ENCODE results near the gene TBX3.

Gene TBX3

GRCh38 chr12:114670291-114670980 is 13.5 kb downstream of the TBX3 start:
- in situ Hi-C loops (cut with HindIII; ENCODE audit: low sequenced_read_pairs) = no loop called here

DNA sequence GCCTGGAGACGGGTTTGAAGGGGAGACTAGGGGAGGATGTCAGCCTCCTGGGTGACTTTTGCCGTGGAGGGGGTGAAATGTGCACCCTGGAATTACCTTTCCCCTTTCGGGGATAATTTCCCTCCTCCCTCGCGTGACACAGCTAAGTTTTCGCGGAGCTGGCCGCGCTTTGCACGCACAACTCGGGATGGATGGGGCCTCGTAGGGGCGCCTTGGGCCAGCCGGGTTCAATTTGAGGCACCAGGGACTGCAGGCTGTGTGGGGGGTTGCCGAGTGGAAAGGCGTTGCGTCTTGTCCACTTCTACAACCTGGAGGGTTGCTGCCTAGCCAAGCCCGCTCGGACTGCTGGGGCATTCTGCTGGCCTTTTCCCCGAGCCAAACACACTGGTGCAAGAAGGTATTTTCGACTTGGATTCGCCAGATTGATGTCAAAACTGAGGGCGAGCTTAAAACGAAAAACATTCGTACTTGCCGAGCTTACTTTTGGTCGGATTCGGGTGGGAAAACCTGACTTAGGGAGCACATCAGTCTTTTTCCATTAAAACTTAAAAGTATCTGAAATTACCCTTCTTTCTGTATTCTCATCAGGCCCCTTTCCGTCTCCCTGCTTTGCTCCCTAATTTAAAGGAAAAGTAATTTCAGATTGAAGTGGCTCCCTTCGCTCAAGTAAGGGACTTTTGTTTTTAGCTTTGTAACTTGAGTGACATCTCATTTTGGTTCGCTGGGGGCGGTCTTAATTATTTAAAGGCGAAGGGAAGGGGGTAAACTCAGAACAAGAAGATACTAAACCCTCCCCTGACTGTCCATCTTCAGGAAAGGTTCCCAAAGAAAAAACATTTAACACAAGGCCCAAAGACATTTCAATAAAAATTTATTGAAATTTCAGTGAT is 14.3 kb downstream of the TBX3 start:
- in situ Hi-C loops (cut with HindIII; ENCODE audit: low sequenced_read_pairs) = no loop called here

GRCh38 chr12:114668886-114669288 is 15.1 kb downstream of the TBX3 start:
- in situ Hi-C loops (cut with HindIII; ENCODE audit: low sequenced_read_pairs) = no loop called here

DNA sequence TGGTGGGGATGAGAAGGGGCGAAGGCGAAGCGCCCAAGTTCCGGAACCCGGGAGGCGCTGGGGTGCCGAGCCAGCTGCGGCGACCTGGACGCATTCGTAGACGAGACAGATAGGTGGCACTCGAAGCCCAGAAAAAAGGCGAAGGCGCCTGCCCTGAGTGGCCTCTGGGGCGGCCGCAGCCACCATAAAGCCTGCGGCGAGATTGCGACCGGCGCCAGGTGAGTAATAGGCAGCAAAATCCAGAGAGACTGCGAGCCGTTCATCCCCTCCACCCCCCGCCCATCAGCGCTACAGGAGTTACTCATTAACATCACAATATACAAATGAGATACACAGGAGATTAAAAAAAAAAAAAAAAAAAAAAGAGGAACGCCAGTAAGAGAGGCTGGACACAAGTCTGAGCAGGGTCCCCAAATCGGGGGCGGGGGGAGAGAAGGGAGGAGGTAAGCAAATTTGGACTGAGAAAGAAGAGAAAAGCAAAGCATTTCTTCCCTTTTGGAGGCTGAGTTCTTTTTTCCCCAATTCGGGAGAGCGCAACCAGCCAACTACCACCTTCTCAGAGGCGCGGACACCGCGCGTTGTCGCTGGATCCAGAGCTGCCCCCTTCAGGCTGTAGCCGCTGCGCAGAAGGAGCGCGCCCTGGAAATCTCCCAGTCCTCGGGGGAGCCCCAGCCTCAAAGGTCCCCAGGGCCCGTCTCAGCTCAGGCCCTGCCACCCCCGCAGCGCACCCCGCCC is 15.7 kb downstream of the TBX3 start:
- in situ Hi-C loops (cut with HindIII; ENCODE audit: low sequenced_read_pairs) = no loop called here

GRCh38 chr12:114667669-114668150 is 16.3 kb downstream of the TBX3 start:
- in situ Hi-C loops (cut with HindIII; ENCODE audit: low sequenced_read_pairs) = no loop called here

DNA sequence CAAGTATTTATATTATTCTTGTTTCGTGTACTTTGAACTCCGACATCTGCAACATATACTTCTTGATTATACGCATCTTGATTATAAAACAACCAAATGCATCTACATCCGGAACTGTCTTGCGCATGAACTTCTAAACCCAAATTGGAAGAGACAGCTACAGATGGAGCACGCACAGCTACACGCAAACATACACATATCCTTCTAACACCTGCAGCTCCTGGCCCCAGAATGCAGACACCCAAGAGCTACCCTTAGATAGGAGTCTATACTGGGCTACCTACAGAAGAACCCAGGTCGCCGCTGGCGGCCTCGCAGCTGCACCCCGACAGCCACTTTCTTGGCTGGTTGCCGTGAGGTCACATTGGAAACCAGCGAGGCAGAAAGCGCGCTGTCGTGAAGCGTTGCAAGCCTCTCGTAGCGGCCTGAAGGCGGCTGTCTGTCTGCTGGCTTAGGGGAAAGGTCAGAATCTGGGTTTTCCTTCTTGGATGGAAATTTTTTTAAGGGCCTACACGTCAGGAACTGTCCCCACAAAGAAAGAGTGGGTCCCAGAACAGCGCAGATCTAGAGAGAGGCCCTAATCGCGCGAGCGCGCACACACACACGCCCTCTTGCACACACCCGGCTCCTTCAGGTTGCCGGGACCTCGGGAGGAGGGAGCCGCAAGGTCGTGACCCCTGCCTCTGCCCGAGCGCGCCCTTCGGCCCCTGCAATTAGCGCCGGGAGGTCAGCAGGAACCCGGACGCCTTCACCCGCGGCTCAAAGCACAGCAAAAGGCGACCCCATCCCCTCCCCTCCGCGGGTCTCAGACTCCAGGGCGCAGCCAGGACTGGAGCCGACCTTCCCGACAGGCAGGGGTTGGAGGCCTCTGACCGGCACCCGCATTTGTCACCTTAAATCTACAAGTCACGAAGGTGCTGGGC is 17.0 kb downstream of the TBX3 start:
- in situ Hi-C loops (cut with HindIII; ENCODE audit: low sequenced_read_pairs) = no loop called here

DNA sequence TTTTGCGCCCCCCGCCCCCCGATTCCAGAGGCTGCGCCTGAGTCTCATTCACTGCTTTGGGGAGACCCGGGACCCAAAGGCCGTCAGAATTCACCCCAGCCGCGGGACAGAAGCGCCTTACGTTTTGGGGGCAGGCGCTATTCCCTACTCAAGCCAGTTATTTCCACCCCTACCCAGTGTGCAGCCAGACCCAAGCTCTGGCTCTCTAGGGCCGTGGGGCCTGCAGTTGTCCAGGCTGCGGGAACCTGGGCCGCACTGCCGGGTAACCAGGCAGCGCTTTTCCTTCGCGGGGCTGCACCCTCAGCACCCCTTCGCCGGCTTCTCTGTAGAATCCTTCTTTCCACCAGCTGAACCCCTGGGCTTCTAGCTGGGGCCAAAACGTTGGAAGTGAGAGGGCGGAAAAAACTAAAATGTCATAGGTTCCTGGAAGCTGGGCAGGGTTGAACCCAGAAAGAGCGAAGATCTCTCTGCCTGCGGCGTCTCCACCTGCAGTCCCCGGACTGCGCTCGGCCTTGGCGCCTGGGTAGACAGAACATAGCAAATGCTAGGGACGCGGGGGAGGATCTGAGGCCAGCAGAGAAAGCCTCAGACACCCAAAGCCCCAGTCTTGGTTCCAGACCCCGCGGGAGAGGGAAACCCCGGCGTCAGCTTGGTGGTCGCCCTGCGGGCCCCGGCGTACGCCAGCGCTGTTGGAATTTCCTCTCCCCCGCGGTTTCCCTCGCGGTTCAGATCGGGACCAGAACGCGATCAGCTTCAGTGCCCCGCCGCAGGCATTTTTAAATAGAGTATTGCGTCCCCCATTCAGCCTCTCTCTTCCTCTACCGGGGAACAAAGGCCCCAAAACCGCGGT is 18.3 kb downstream of the TBX3 start:
- in situ Hi-C loops (cut with HindIII; ENCODE audit: low sequenced_read_pairs) = no loop called here

- in situ Hi-C loops (cut with HindIII; ENCODE audit: low sequenced_read_pairs) = no loop called here
These were observed 19.2 kb downstream of the TBX3 start for GRCh38 chr12:114664651-114665320.

DNA sequence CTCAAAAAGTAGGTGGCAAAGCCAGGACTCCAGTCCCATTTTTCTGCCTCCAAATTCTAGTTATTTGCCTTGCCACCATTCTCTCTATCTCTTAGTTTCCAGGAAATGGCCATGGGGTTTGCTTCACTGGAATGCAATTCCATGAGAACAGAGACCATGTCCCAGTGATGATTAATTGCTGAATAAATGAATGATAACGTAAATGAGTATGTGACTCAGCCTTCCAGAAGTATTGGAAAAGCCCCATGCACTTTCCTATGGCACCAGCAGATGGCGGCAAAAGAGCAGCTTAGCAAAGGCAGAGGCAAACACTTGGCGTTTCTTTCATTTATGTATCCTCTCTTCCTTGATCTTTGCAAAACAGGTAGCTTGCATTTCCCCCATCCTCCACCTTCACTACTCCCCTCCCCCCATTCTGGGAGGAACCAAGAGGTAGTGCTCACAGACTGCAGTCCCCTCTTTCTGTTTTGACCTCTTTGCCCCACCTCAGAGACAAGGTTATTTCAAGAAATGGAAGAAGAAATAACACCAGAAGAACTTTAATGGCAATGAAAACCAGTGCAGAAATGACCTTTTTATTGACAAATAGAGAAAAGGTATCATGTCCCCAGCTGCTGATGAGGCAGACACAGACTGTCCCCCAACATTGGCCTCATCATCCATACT is 21.3 kb downstream of the TBX3 start:
- in situ Hi-C loops (cut with HindIII; ENCODE audit: low sequenced_read_pairs) = no loop called here

GRCh38 chr12:114661245-114661644 is 22.7 kb downstream of the TBX3 start:
- in situ Hi-C loops (cut with HindIII; ENCODE audit: low sequenced_read_pairs) = no loop called here

- in situ Hi-C loops (cut with HindIII; ENCODE audit: low sequenced_read_pairs) = no loop called here
These were observed 24.9 kb downstream of the TBX3 start for GRCh38 chr12:114659084-114659483.

DNA sequence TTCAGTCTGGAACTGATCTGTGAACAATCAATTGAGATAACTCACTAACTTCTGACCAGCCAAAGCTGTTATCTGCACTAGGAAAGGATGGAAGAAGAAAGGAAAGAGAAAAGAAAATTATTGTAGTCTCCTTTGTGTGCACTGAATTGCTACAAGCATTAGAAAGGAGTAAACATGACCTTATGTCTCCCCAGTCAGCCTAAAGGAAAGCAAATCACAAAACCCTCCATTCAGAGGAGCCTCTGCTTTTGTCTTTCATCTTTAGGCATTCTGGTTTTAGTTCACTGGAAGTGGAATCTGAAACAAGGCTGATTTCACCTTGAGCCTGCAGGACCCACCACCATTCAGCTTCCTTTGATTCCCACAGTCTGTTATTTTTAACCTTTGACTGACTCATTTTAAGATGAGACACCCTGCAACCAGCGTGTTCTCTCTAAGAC is 26.0 kb downstream of the TBX3 start:
- in situ Hi-C loops (cut with HindIII; ENCODE audit: low sequenced_read_pairs) = no loop called here

- in situ Hi-C loops (cut with HindIII; ENCODE audit: low sequenced_read_pairs) = no loop called here
These were observed 26.4 kb downstream of the TBX3 start for GRCh38 chr12:114657597-114657920.

- in situ Hi-C loops (cut with HindIII; ENCODE audit: low sequenced_read_pairs) = no loop called here
These were observed 26.9 kb downstream of the TBX3 start for GRCh38 chr12:114656906-114657596.

- in situ Hi-C loops (cut with HindIII; ENCODE audit: low sequenced_read_pairs) = no loop called here
These were observed 27.8 kb downstream of the TBX3 start for GRCh38 chr12:114655934-114656749.

- in situ Hi-C loops (cut with HindIII; ENCODE audit: low sequenced_read_pairs) = no loop called here
These were observed 34.4 kb downstream of the TBX3 start for GRCh38 chr12:114649585-114649984.

GRCh38 chr12:114648711-114649110 is 35.3 kb downstream of the TBX3 start:
- in situ Hi-C loops (cut with HindIII; ENCODE audit: low sequenced_read_pairs) = no loop called here

All from endothelial cell of hepatic sinusoid (primary cell).